ENCODE measurements around the gene FXR1.
"Not testable (repeated sequence)": the region's sequence is repeated elsewhere in the genome, so short reads cannot be mapped to it uniquely, and the experiment has no call there.

Gene FXR1

DNA sequence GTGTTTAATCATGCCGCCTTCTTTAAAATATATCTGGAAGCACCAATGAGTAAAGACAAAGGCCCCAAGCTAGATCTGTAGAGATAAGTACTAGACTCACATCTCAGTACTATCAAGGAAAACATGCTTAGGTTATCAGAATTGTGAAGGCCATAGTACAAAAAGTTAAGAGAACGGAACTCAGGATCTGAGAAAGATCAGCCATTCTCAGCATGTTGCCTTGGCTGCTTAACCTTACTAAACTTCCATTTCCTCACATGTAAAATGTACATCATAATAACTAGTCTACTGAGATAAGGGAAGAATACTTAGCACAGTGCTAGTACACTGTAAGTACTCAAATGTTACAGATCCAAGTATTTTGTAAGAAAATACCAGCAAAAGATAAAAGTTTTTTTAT, 69.4 kb downstream of the FXR1 start:
- TF ChIP-seq, protein P1, sequence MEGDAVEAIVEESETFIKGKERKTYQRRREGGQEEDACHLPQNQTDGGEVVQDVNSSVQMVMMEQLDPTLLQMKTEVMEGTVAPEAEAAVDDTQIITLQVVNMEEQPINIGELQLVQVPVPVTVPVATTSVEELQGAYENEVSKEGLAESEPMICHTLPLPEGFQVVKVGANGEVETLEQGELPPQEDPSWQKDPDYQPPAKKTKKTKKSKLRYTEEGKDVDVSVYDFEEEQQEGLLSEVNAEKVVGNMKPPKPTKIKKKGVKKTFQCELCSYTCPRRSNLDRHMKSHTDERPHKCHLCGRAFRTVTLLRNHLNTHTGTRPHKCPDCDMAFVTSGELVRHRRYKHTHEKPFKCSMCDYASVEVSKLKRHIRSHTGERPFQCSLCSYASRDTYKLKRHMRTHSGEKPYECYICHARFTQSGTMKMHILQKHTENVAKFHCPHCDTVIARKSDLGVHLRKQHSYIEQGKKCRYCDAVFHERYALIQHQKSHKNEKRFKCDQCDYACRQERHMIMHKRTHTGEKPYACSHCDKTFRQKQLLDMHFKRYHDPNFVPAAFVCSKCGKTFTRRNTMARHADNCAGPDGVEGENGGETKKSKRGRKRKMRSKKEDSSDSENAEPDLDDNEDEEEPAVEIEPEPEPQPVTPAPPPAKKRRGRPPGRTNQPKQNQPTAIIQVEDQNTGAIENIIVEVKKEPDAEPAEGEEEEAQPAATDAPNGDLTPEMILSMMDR (IDR thresholded peaks at IDR 0.05; ENCODE audit: control insufficient read depth, extremely low read depth, insufficient read depth) = no peak
- no peak for DNase-seq (ENCODE audit: low read depth)
- no peak overlapping the region for H3K4me3 ChIP-seq (ENCODE audit: low read depth, low read length)

- H3K4me3 ChIP-seq (ENCODE audit: low read depth, low read length) = no peak overlapping the region
- DNase-seq (ENCODE audit: low read depth) = no peak
These were observed 70.7 kb downstream of the FXR1 start for GRCh38 chr3:180983136-180983535.

DNA sequence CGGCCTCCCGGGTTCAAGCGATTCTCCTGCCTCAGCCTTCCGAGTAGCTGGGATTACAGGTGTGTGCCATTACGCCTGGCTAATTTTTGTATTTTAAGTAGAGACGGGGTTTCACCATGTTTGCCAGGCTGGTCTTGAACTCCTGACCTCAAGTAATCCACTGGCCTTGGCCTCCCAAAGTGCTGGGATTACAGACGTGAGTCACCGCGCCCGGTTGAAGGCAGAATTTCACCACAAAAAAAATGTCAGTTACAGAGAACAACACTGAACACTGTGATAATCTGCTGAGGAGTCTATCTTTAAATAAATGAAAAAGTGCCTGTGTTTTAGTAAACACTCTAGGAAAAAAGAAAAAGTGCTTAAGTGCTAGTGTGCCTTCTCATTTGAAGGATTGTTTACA, 73.9 kb downstream of the FXR1 start:
- H3K4me3 ChIP-seq (ENCODE audit: low read depth, low read length); DNase-seq (ENCODE audit: low read depth): not testable (repeated sequence)

More at GRCh38 chr3:180983136-180983535, 70.7 kb downstream of the FXR1 start:
- TF ChIP-seq, protein P1 (IDR thresholded peaks at IDR 0.05; ENCODE audit: control insufficient read depth, extremely low read depth, insufficient read depth) = no peak

- TF ChIP-seq, protein P1 (IDR thresholded peaks at IDR 0.05; ENCODE audit: control insufficient read depth, extremely low read depth, insufficient read depth) = no peak
- H3K4me3 ChIP-seq (ENCODE audit: low read depth, low read length) = no peak overlapping the region
- no peak for DNase-seq (ENCODE audit: low read depth)
These were observed 74.9 kb downstream of the FXR1 start for GRCh38 chr3:180987344-180987743.

- peak within 1 kb of the TSS; percentile 96 for H3K4me3 ChIP-seq (ENCODE audit: low read depth, low read length)
- TF ChIP-seq, protein P1 (IDR thresholded peaks at IDR 0.05; ENCODE audit: control insufficient read depth, extremely low read depth, insufficient read depth) = no peak
- peak; percentile 98 for DNase-seq (ENCODE audit: low read depth)
These were observed 77.1 kb downstream of the FXR1 start, which contains the start of gene DNAJC19 for GRCh38 chr3:180989291-180990163. TSS of gene DNAJC19 (minus strand) at chr3:180989736. CDS start at chr3:180989602, 134 bp downstream.

- TF ChIP-seq, protein P1 (IDR thresholded peaks at IDR 0.05; ENCODE audit: control insufficient read depth, extremely low read depth, insufficient read depth) = no peak
- no peak for DNase-seq (ENCODE audit: low read depth)
- peak overlapping the region; percentile 96 for H3K4me3 ChIP-seq (ENCODE audit: low read depth, low read length)
These were observed 78.0 kb downstream of the FXR1 start for GRCh38 chr3:180990505-180990904.

DNA sequence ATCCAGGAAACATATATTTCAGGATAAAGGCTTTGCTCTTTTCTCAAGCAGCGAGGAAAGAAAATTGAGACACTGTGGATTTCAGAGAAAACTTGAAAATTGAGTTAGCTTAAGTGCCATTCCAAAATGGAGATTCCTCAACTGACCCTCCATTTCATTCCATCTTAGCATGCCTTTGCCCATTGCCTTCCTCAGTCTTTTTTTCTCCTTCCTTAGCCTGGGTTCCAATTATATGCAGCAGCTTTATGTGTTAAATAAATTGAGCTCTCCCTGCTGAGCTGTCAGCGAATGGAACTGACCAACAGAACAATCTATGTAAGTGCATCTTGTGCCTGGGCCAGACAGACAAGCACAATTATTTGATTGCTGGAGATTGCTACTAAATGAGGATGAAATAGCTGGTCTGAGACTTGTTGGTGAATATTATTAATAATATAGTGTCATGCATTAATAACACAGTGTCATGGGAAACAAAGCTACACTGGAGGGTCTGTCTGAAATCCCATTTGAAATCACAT, 84.0 kb downstream of the FXR1 start:
- TF ChIP-seq, protein P1 (IDR thresholded peaks at IDR 0.05; ENCODE audit: control insufficient read depth, extremely low read depth, insufficient read depth) = no peak
- no peak for DNase-seq (ENCODE audit: low read depth)

DNA sequence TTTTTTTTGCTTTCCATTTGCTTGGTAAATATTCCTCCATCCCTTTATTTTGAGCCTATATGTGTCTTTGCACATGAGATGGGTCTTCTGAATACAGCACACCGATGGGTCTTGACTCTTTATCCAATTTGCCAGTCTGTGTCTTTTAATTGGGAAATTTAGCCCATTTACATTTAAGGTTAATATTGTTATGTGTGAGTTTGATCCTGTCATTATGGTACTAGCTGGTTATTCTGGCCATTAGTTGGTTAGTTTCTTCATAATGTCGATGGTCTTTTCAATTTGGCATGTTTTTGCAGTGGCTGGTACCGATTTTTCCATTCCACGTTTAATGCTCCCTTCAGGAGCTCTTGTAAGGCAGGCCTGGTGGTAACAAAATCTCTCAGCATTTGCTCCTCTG, 89.9 kb downstream of the FXR1 start:
- not testable (repeated sequence) for DNase-seq (ENCODE audit: low read depth); H3K4me3 ChIP-seq (ENCODE audit: low read depth, low read length)

More for the DNA sequence above, 84.0 kb downstream of the FXR1 start:
- H3K4me3 ChIP-seq (ENCODE audit: low read depth, low read length) = no peak overlapping the region

- not testable (repeated sequence) for H3K4me3 ChIP-seq (ENCODE audit: low read depth, low read length)
These were observed 91.0 kb downstream of the FXR1 start for GRCh38 chr3:181003469-181003868.

More at GRCh38 chr3:181003469-181003868, 91.0 kb downstream of the FXR1 start:
- DNase-seq (ENCODE audit: low read depth) = not testable (repeated sequence)
